Measurements from ENCODE around the gene KRT13. TPM values are rescaled to one million over a fixed set of nuclear protein-coding genes. Genes with fewer than 3 reads are reported as not detected.

The KRT13 gene
- total RNA-seq (2022; extraction: Qiagen RNA extraction) = 0.11 to 0.51 TPM (median 0.18 TPM) in 5 replicates

GRCh38 chr17:41505007-41505808 lies at the start of gene KRT13:
KRT13 (minus strand) TSS chr17:41505612; CDS start chr17:41505550, 62 bp downstream.

GRCh38 chr17:41518789-41519449 lies 13.5 kb upstream of the KRT13 start, which contains the start of gene KRT15:
KRT15 (minus strand) TSS chr17:41518890; CDS start chr17:41518827, 63 bp downstream.

DNA sequence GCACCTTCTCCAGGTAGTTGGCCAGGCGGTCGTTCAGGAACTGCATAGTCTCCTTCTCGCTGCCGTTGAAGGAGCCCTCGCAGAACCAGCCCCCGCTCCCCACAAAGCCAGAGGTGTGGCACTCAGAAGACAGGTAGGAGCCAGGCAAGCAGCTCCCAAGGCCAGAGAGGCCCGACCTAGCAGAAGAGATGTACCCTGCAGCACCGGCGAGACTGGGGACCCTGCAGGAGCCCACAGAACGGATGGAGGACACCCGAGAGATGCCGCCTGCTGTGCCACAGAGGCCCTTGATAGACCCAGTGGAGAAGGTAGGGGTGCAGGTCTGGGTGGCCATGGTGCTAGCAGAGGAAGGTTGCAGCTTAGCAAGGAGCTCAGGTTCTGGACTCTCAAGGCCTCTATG lies 15.9 kb downstream of the KRT13 start, which contains the start of gene KRT36:
Gene KRT36, minus strand, starts transcription at position 380 of the 400 bp plus-strand sequence. Its CDS starts 46 bp downstream, at position 334.

GRCh38 chr17:41481036-41481435 lies 24.4 kb downstream of the KRT13 start, which contains the start of gene KRT35:
KRT35 (minus strand) TSS chr17:41481151; CDS start chr17:41481097, 54 bp downstream.

GRCh38 chr17:41466988-41467387 lies 38.4 kb downstream of the KRT13 start, which contains the start of gene KRT32:
KRT32 (minus strand) TSS chr17:41467386; CDS start chr17:41467325, 61 bp downstream.

Other genes with a start within 250 kb of the KRT13 start
- gene KRTAP9-6, start 240.2 kb downstream of the KRT13 start, total RNA-seq (2022; extraction: Qiagen RNA extraction) = not detected in 5 replicates
- not detected in 5 replicates for gene KRTAP9-7, start 229.9 kb downstream of the KRT13 start, total RNA-seq (2022; extraction: Qiagen RNA extraction)
- gene KRTAP29-1, start 202.8 kb downstream of the KRT13 start, total RNA-seq (2022; extraction: Qiagen RNA extraction) = not detected in 5 replicates
- not detected in 5 replicates for gene KRTAP16-1, start 196.3 kb downstream of the KRT13 start, total RNA-seq (2022; extraction: Qiagen RNA extraction)
- gene KRTAP17-1, start 189.9 kb downstream of the KRT13 start, total RNA-seq (2022; extraction: Qiagen RNA extraction) = not detected in 5 replicates
- not detected in 5 replicates for gene KRT33A, start 154.8 kb downstream of the KRT13 start, total RNA-seq (2022; extraction: Qiagen RNA extraction)
- gene KRT33B, start 135.8 kb downstream of the KRT13 start, total RNA-seq (2022; extraction: Qiagen RNA extraction) = not detected in 5 replicates
- 0.18 to 0.53 TPM (median 0.21 TPM) in 5 replicates for gene KRT34, start 123.3 kb downstream of the KRT13 start, total RNA-seq (2022; extraction: Qiagen RNA extraction)
- gene KRT31, start 108.0 kb downstream of the KRT13 start, total RNA-seq (2022; extraction: Qiagen RNA extraction) = 0.05 TPM in 1 of 5 replicates, not detected in the others
- gene KRT37, start 81.0 kb downstream of the KRT13 start, total RNA-seq (2022; extraction: Qiagen RNA extraction) = not detected in 5 replicates
- gene KRT38, start 64.6 kb downstream of the KRT13 start, total RNA-seq (2022; extraction: Qiagen RNA extraction) = not detected in 5 replicates
- gene KRT32, start 38.2 kb downstream of the KRT13 start, total RNA-seq (2022; extraction: Qiagen RNA extraction) = 0.05 to 0.07 TPM (median 0.06 TPM) in 3 of 5 replicates, not detected in the others
- gene KRT35, start 24.5 kb downstream of the KRT13 start, total RNA-seq (2022; extraction: Qiagen RNA extraction) = not detected in 5 replicates
- gene KRT36, start 15.7 kb downstream of the KRT13 start, total RNA-seq (2022; extraction: Qiagen RNA extraction) = 0.06 TPM in 1 of 5 replicates, not detected in the others
- gene KRT15, start 13.3 kb upstream of the KRT13 start, total RNA-seq (2022; extraction: Qiagen RNA extraction) = 2.3 to 4.1 TPM (median 2.9 TPM) in 5 replicates
- 38.1 to 58.6 TPM (median 50.5 TPM) in 5 replicates for gene KRT19, start 22.7 kb upstream of the KRT13 start, total RNA-seq (2022; extraction: Qiagen RNA extraction)
- not detected in 5 replicates for gene KRT9, start 66.4 kb upstream of the KRT13 start, total RNA-seq (2022; extraction: Qiagen RNA extraction)
- gene KRT14, start 81.3 kb upstream of the KRT13 start, total RNA-seq (2022; extraction: Qiagen RNA extraction) = 0.05 to 0.14 TPM (median 0.11 TPM) in 4 of 5 replicates, not detected in the other
- gene KRT16, start 107.2 kb upstream of the KRT13 start, total RNA-seq (2022; extraction: Qiagen RNA extraction) = 0.83 to 1.5 TPM (median 1.4 TPM) in 5 replicates
- gene KRT17, start 119.0 kb upstream of the KRT13 start, total RNA-seq (2022; extraction: Qiagen RNA extraction) = 0.63 to 1.8 TPM (median 0.79 TPM) in 5 replicates
- gene EIF1, start 183.3 kb upstream of the KRT13 start, total RNA-seq (2022; extraction: Qiagen RNA extraction) = 1,266 to 1,758 TPM (median 1,378 TPM) in 5 replicates
- gene GAST, start 206.7 kb upstream of the KRT13 start, total RNA-seq (2022; extraction: Qiagen RNA extraction) = 0.22 to 0.50 TPM in 2 of 5 replicates, not detected in the others
- gene HAP1, start 229.0 kb upstream of the KRT13 start, total RNA-seq (2022; extraction: Qiagen RNA extraction) = 0.85 to 2.0 TPM (median 1.2 TPM) in 5 replicates

Data from A549 treated with dexamethasone at 1 μM for 4 hours (cell line).